Neural progenitor cell (in vitro differentiated cells): ENCODE data around the gene GSDMA. TPM values are rescaled to one million over a fixed set of nuclear protein-coding genes. Genes with fewer than 3 reads are reported as not detected.

Experiments
- DNase-seq: peaks from one replicate; pipeline ENCODE4 v3.0.0-alpha.2; 2016; ENCODE audit warnings: low spot score
- H2AFZ ChIP-seq: fragments of 200-600 bp; sonication (generic); replicated peaks from 2 replicates; pipeline ENCODE4 v1.6.1; 2016; ENCODE audit warnings: antibody characterized with exemption
- H3F3A ChIP-seq: fragments of 200-600 bp; sonication (generic); 2 replicates; pipeline ENCODE4 v1.6.1; 2016; ENCODE audit warnings: antibody characterized with exemption, low read depth
- H3K27ac ChIP-seq: fragments of 200-600 bp; sonication (generic); 2 replicates; pipeline ENCODE4 v1.5.1; 2016; ENCODE audit warnings: mild to moderate bottlenecking
- H3K27me3 ChIP-seq: fragments of 200-600 bp; sonication (generic); 2 replicates; pipeline ENCODE4 v1.6.1; 2016; ENCODE audit warnings: mild to moderate bottlenecking, moderate library complexity
- H3K36me3 ChIP-seq: fragments of 200-600 bp; sonication (generic); 2 replicates; pipeline ENCODE4 v1.5.1; 2016
- H3K4me1 ChIP-seq: fragments of 200-600 bp; sonication (generic); 2 replicates; pipeline ENCODE4 v1.6.1; 2016; ENCODE audit warnings: mixed run types
- H3K4me2 ChIP-seq: fragments of 200-600 bp; sonication (generic); 2 replicates; pipeline ENCODE4 v1.6.1; 2016
- H3K4me3 ChIP-seq: fragments of 200-600 bp; sonication (generic); 2 replicates; pipeline ENCODE4 v1.5.1; 2016
- H3K79me2 ChIP-seq: fragments of 200-600 bp; sonication (generic); 2 replicates; pipeline ENCODE4 v1.6.1; 2016; ENCODE audit warnings: low read depth
- H3K9ac ChIP-seq: fragments of 200-600 bp; sonication (generic); 2 replicates; pipeline ENCODE4 v1.6.1; 2016
- H3K9me3 ChIP-seq: fragments of 200-600 bp; sonication (generic); 2 replicates; pipeline ENCODE4 v1.5.1; 2016; ENCODE audit warnings: low read depth
- H4K20me1 ChIP-seq: fragments of 200-600 bp; sonication (generic); 2 replicates; pipeline ENCODE4 v1.6.1; 2016; ENCODE audit warnings: low read depth
- H3K27ac Mint-ChIP-seq: 3 replicates; pipeline ENCODE4 v1.8.0; 2021; ENCODE audit warnings: mixed read lengths
- H3K27me3 Mint-ChIP-seq: 2 replicates; pipeline ENCODE4 v1.8.0; 2022; ENCODE audit warnings: low read depth, mild to moderate bottlenecking, inconsistent platforms, moderate library complexity, mixed read lengths; ENCODE audit not compliant: insufficient read depth
- H3K36me3 Mint-ChIP-seq: 3 replicates; pipeline ENCODE4 v1.8.0; 2021; ENCODE audit warnings: mixed read lengths
- H3K4me1 Mint-ChIP-seq: 3 replicates; pipeline ENCODE4 v1.8.0; 2021; ENCODE audit warnings: mixed read lengths
- H3K4me3 Mint-ChIP-seq: 3 replicates; pipeline ENCODE4 v1.8.0; 2021; ENCODE audit warnings: mild to moderate bottlenecking, moderate library complexity, mixed read lengths
- H3K9me3 Mint-ChIP-seq: 3 replicates; pipeline ENCODE4 v1.8.0; 2020; ENCODE audit warnings: mixed read lengths
- CTCF ChIP-seq: fragments of 200-600 bp; sonication (generic); IDR thresholded peaks from 2 replicates; pipeline ENCODE4 v1.5.1; 2017; ENCODE audit warnings: antibody characterized with exemption, mild to moderate bottlenecking
- EZH2 ChIP-seq: fragments of 200-600 bp; sonication (generic); IDR thresholded peaks from 2 replicates; pipeline ENCODE4 v1.6.1; 2017; ENCODE audit warnings: antibody characterized with exemption, mild to moderate bottlenecking, moderate library complexity
- EZH2phosphoT487 ChIP-seq: fragments of 200-600 bp; sonication (generic); IDR thresholded peaks from 2 replicates; pipeline ENCODE4 v1.6.1; 2017; ENCODE audit warnings: antibody characterized with exemption
- total RNA-seq: library from RNA; depleted of rRNA; stranded (reverse); fragments of >200 nt; gene quantifications from 2 replicates; pipeline ENCODE4 v1.2.3, GENCODE V29; 2015; ENCODE audit warnings: low replicate concordance

GSDMA gene
- total RNA-seq, 1 donor from 2014 or later = not detected

GRCh38 chr17:39933912-39934311 is 28.9 kb upstream of the GSDMA start:
- Histone ChIP-seq H3K4me2 (no peak overlapping the region), H2AFZ (no peak overlapping the region)
- H3K4me3 Mint-ChIP-seq = no peak overlapping the region

GRCh38 chr17:39934324-39934723 is 28.5 kb upstream of the GSDMA start:
- Histone ChIP-seq H3K27ac (no peak overlapping the region), H3K79me2 (no peaks in the 10 kb centered on the region), H3K4me1 (no peaks in the 10 kb centered on the region), H2AFZ (no peak overlapping the region), H3K4me3 (no peak overlapping the region), H3K4me2 (no peak overlapping the region), H3K9me3 (no peaks in the 10 kb centered on the region), H3K36me3 (no peaks in the 10 kb centered on the region), H3F3A (no peaks in the 10 kb centered on the region), H3K9ac (no peak overlapping the region), H4K20me1 (no peaks in the 10 kb centered on the region), H3K27me3 (no peaks in the 10 kb centered on the region)
- no peaks in the 10 kb centered on the region for H3K36me3 Mint-ChIP-seq
- no peak overlapping the region for H3K27ac Mint-ChIP-seq
- no peak for DNase-seq
- no peak overlapping the region for H3K4me3 Mint-ChIP-seq
- peaks cover 17% of the 10 kb centered on the region for H3K4me1 Mint-ChIP-seq
- TF ChIP-seq EZH2 (no peak), CTCF (no peak), EZH2phosphoT487 (no peak)
- H3K27me3 Mint-ChIP-seq = no peaks in the 10 kb centered on the region
- H3K9me3 Mint-ChIP-seq = no peaks in the 10 kb centered on the region

More at GRCh38 chr17:39933912-39934311, 28.9 kb upstream of the GSDMA start:
- no peaks in the 10 kb centered on the region for H3K9me3 ChIP-seq
- H3K4me3 ChIP-seq = no peak overlapping the region
- TF ChIP-seq EZH2phosphoT487 = no peak
- TF ChIP-seq EZH2 = no peak
- no peak for TF ChIP-seq CTCF
- H3K27me3 ChIP-seq = no peaks in the 10 kb centered on the region
- H3K9me3 Mint-ChIP-seq = no peaks in the 10 kb centered on the region
- H3K36me3 ChIP-seq = no peaks in the 10 kb centered on the region
- H3K4me1 ChIP-seq = no peaks in the 10 kb centered on the region
- H3K27ac ChIP-seq = no peak overlapping the region
- H3K27ac Mint-ChIP-seq = no peak overlapping the region
- no peaks in the 10 kb centered on the region for H3K27me3 Mint-ChIP-seq
- H3K36me3 Mint-ChIP-seq = no peaks in the 10 kb centered on the region
- peaks cover 13% of the 10 kb centered on the region for H3K4me1 Mint-ChIP-seq
- no peak overlapping the region for H3K9ac ChIP-seq
- no peak for DNase-seq
- H3K79me2 ChIP-seq = no peaks in the 10 kb centered on the region
- H4K20me1 ChIP-seq = no peaks in the 10 kb centered on the region
- H3F3A ChIP-seq = no peaks in the 10 kb centered on the region

GRCh38 chr17:39935909-39936308 is 26.9 kb upstream of the GSDMA start:
- H3K4me2 ChIP-seq = no peak overlapping the region
- TF ChIP-seq EZH2 (no peak), CTCF (no peak), EZH2phosphoT487 (no peak)

More at GRCh38 chr17:39935909-39936308, 26.9 kb upstream of the GSDMA start:
- Histone ChIP-seq H3K36me3 (no peaks in the 10 kb centered on the region), H3K9me3 (no peaks in the 10 kb centered on the region), H3K79me2 (no peaks in the 10 kb centered on the region), H4K20me1 (no peaks in the 10 kb centered on the region), H3K4me3 (no peak overlapping the region), H2AFZ (no peak overlapping the region), H3K27ac (no peak overlapping the region), H3K4me1 (peaks cover 3% of the 10 kb centered on the region), H3F3A (no peaks in the 10 kb centered on the region), H3K9ac (no peak overlapping the region), H3K27me3 (no peaks in the 10 kb centered on the region)
- Mint-ChIP-seq H3K27ac (no peak overlapping the region), H3K4me3 (no peak overlapping the region), H3K4me1 (peaks cover 25% of the 10 kb centered on the region), H3K9me3 (no peaks in the 10 kb centered on the region), H3K36me3 (no peaks in the 10 kb centered on the region), H3K27me3 (no peaks in the 10 kb centered on the region)
- no peak for DNase-seq
